HAP-1 (cell line): ENCODE results near the gene BRMS1.
"Not testable (repeated sequence)": the region's sequence is repeated elsewhere in the genome, so short reads cannot be mapped to it uniquely, and the experiment has no call there.

Experiments
- DNase-seq, 2 experiments: peaks; one replicate each; pipeline ENCODE4 v3.0.0-alpha.2; 2016 to 2020; ENCODE audit warnings: low spot score in 2 of 2
- H3K27me3 ChIP-seq: fragments of 250-450 bp; sonication (Bioruptor Pico); 2 replicates; pipeline ENCODE4 v1.5.1; 2020; ENCODE audit warnings: low read depth, mild to moderate bottlenecking, moderate library complexity
- H3K36me3 ChIP-seq: fragments of 250-450 bp; sonication (Bioruptor Pico); replicated peaks from 2 replicates; pipeline ENCODE4 v1.5.1; 2020; ENCODE audit warnings: mild to moderate bottlenecking
- H3K4me1 ChIP-seq: fragments of 250-450 bp; sonication (Bioruptor Pico); 2 replicates; pipeline ENCODE4 v1.5.1; 2020; ENCODE audit warnings: mild to moderate bottlenecking
- H3K4me3 ChIP-seq: fragments of 250-450 bp; sonication (Bioruptor Pico); 2 replicates; pipeline ENCODE4 v1.5.1; 2020; ENCODE audit warnings: mild to moderate bottlenecking, moderate library complexity
- H3K9me3 ChIP-seq: fragments of 250-450 bp; sonication (Bioruptor Pico); 2 replicates; pipeline ENCODE4 v1.5.1; 2020; ENCODE audit warnings: mild to moderate bottlenecking, moderate library complexity
- in situ Hi-C: fragments of 300-500 bp; cut with MboI; formaldehyde crosslinking; loops from 3 replicates; pipeline ENCODE4 v1.14.3; 2020; ENCODE audit warnings: low sequenced_read_pairs, inconsistent platforms, mixed read lengths

The BRMS1 gene

DNA sequence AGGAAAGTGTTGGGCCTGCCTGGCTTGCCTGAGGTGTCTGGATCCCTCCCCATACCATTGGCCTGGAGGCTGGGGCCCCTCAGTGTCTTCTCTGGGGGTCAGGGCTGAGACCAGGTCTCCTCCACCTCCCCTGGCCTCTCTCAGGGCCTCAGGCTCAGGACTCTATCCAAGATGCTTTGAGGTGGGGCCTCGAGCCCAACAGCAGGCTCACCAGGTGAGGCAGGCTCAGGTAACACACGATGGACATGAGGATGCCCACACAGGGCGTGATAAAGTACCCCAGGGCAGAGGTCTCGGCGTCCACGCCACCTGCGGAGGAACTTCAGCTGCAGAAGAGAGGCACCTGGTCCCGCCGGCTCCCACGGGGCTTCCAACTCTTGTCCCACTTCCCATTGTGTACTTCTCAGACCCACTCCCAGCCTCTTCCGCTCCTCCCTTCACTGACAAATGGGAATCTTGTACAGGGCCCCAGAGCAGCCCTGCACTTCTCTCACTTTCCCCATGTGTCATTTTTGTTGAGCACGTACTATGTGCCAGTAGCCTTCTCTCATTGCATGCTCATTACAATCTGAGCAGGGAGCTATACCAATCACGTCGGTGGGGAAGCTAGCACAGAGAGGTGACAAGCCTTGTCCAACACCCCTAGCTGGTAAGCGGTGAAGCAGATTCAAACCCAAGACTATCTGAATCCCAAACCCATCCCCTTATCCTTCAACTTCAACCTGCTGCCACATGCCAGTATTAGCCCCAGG is 22.8 kb upstream of the BRMS1 start:
- no peaks in the 10 kb centered on the region for H3K27me3 ChIP-seq
- no peak for DNase-seq
- no peak overlapping the region for H3K4me3 ChIP-seq
- H3K9me3 ChIP-seq: no peaks in the 10 kb centered on the region
- in situ Hi-C loops: no loop called here
- peaks cover 8% of the 10 kb centered on the region for H3K4me1 ChIP-seq
- H3K36me3 ChIP-seq: peaks cover 68% of the 10 kb centered on the region

DNA sequence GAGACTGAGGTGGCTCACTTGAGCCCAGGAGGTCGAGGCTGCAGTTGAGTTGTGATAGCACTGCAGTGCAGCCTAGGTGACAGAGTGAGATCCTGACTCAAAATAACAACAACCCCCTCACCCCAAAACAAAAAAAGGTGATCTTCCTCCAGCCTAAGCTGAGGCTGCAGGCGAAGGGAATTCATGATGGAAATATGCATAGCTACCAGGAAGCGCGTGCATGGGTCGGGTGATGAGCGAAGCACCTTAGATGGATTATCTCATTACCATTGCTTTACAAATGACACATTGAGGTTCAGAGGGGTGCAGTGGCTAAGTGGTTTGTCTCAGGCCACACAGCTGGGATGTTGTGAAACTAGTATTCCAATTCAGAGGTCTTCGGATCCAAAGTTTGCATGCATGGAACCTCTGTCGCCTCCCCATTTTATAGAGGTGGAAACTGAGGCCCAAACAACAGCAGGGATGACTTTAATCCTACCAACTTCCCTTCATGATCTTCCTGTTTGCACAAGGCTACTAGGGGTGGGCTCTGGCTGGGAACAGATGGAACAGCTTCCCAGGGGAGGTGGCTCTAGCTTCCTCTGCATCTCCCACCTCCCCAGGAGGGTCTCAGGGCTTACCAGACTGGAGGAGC is 22.1 kb upstream of the BRMS1 start:
- Histone ChIP-seq H3K36me3 (peaks cover 76% of the 10 kb centered on the region), H3K4me3 (no peak overlapping the region)
- in situ Hi-C loops: no loop called here

DNA sequence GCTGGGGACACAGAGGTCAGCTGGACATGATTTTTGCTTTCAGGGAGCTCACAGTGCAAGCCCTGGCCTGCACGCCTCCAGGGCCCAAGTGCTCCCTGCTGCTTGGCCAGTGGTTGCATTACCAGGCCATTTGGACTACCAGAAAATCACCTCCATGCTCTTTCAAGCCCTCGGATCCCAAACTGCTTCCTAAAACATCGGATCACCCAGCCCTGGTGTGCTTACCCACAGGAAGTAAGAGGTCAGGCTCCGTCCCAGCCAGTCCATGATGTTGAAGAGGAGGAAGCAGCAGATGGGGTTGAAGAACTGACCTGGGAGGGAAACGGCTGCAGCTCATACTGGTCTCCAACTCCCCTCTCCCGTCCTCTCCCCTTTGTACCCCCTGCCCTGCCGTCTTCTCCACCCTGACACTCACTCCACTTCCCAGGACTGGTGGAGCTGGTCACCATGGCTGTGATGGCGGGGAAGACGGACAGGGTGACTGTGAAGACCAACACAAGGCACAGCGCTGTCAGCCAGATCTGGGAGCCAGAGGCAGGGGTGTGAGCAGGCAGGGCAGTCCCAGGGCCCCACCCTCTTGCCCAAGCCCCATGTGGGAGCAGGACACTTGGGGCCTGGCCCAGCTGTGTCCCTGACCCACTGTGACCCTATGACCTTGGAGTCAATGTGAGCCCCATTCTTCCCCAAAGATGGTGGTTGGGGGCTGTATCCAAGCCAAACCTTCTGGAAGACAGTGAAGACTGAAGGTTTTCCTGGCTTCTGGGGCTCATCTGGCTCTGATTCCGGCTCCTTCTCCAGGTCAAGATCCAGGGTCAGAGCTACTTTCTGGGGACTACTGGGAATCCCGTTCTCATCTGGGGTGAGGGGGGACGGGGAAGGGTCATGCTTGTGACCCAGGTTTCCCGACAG is 21.1 kb upstream of the BRMS1 start:
- no peaks in the 10 kb centered on the region for H3K9me3 ChIP-seq
- DNase-seq: no peak
- in situ Hi-C loops: no loop called here
- no peak overlapping the region for H3K4me3 ChIP-seq
- H3K27me3 ChIP-seq: no peaks in the 10 kb centered on the region
- H3K36me3 ChIP-seq: peaks cover 78% of the 10 kb centered on the region
- peaks cover 8% of the 10 kb centered on the region for H3K4me1 ChIP-seq

More for the DNA sequence above, 22.1 kb upstream of the BRMS1 start:
- no peaks in the 10 kb centered on the region for H3K9me3 ChIP-seq
- H3K27me3 ChIP-seq: no peaks in the 10 kb centered on the region
- peaks cover 8% of the 10 kb centered on the region for H3K4me1 ChIP-seq
- DNase-seq: no peak

DNA sequence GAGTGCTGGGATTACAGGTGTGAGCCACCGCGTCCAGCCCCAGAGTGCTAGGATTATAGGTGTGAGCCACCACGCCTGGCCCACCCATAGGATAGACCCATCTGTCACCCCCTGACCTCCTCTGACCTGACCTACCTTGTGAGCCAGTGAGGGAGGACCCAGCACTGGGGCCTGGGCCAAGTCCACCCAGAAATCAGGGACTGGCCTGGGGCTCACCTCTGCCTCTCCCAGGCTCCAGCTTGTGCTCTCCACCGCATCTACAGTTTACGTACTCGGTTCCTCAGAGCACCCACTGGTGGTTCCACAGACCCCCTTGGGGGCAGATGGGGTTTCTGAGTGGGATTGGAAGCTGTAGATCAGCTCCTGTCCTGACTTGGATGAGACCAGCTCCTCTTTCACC is 20.3 kb upstream of the BRMS1 start:
- peaks cover 5% of the 10 kb centered on the region for H3K4me1 ChIP-seq
- H3K4me3 ChIP-seq: no peak overlapping the region
- DNase-seq: no peak
- peaks cover 75% of the 10 kb centered on the region for H3K36me3 ChIP-seq
- H3K9me3 ChIP-seq: no peaks in the 10 kb centered on the region
- no peaks in the 10 kb centered on the region for H3K27me3 ChIP-seq
- in situ Hi-C loops: no loop called here

DNA sequence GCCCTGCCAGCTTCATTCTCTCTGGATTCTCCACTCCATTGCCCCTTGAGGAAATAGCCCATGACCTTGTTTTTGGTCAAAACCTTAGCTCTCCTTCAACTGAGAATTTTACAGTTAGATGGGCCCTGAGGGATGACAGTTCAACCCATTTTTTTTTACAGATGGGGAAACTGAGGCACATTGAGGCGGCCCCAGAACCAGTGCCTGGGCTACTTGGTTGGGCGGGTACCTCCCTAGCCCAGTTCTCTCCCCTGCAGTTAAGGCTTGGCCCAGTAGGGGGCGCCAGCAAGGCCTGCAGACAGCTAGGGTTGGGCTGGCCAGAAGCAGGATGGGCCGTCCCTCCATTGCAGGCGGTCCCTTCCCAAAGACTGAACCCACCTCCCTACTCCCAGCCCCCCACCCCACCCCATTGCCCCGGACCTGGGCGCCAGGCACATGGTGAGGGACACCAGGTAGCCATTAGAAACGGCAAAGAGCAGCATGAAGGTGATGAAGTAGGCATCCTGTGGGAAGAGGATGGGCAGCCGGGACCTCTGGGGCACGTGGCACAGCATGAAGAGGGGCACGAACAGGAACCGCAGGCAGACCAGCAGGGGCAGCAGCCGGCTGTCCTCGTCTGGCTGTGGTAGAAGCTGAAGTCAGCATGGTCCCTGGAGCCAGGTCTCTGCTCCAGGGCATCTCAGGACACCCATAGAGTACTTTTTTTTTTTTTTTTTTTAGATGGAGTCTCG is 19.1 kb upstream of the BRMS1 start:
- Histone ChIP-seq H3K27me3 (no peaks in the 10 kb centered on the region), H3K4me1 (no peaks in the 10 kb centered on the region), H3K4me3 (no peak overlapping the region), H3K9me3 (no peaks in the 10 kb centered on the region), H3K36me3 (peaks cover 65% of the 10 kb centered on the region)
- peak in 1 of 2 experiments; percentile 90 for DNase-seq
- in situ Hi-C loops: no loop called here

DNA sequence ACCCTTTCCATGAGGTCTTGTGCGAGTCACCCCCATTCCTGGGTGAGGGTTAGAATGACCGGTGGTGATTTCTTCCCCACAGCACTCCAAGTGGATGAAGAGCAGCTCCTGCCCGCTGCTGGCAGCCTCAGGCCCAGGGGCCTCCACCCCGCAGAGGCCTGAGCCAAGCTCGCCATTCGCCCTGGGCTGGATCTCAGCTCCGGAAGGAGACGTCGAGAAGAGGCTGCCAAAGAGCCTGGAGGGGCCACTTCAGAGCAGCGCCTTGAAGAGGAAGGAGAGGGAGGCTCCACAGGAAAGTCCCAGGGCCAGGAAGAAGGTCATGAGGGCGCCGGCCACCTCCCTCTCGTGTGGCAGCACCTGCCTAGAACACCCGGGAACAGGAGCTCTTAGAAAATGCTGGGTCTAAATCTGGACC is 18.3 kb upstream of the BRMS1 start:
- peaks cover 58% of the 10 kb centered on the region for H3K36me3 ChIP-seq
- H3K4me1 ChIP-seq: no peaks in the 10 kb centered on the region
- no peaks in the 10 kb centered on the region for H3K9me3 ChIP-seq
- no peaks in the 10 kb centered on the region for H3K27me3 ChIP-seq
- in situ Hi-C loops: no loop called here
- DNase-seq: no peak
- no peak overlapping the region for H3K4me3 ChIP-seq

DNA sequence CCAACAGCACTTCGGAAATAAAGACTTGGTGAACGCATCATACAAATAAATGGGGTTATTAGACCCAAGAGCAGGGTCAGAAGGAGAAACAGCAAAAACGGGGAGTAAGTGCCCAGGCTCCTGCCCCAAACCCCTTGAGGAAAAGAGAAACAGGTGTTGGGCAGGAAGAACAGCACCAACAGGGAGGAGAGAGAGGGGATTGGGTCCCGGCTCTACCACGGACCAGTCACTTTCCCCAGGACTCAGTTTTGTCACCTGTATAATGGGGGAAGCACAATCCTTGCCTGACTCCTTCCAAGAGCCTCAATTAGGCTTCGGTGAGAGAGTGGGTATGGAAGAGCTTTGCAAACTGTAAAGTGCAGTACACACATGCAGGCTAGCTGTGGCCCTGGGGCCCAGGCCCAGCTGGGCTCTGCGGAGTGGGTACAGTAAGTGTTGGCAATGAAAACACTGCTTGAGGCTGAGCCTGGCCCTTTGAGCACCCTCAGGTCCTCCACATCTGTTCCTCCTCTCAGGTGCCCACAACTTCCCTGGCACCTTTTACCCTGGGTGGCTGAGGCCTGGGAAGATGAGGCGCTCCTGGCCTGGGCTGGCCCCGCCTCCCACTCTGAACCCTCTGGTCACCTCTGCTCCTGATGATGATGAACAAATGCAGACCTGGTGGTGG is 17.7 kb upstream of the BRMS1 start:
- H3K27me3 ChIP-seq: no peaks in the 10 kb centered on the region
- H3K4me1 ChIP-seq: no peaks in the 10 kb centered on the region
- in situ Hi-C loops: no loop called here
- peaks cover 53% of the 10 kb centered on the region for H3K36me3 ChIP-seq
- H3K4me3 ChIP-seq: no peak overlapping the region
- no peak for DNase-seq
- H3K9me3 ChIP-seq: no peaks in the 10 kb centered on the region

DNA sequence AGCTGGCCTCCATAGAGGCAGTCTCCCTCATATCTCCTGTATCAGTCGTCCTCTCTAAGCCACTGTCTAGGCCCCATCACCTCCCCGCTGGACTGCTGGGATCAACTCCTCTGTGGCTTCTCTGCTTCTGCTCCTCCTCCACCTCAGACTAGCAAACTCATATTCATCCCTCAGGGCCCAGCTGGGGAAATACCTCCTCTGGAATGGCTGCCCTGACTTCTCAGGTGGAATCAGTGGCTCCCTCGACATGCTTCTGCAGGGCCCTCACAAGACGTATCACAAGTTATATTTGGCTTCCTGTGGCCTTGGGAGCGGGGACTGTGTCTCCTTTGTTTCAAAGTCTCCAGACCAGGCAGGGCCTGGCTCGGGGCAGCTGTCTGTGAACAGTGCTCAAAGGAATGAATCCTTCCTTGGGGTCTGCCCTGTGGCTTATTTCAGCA is 16.6 kb upstream of the BRMS1 start:
- no peaks in the 10 kb centered on the region for H3K27me3 ChIP-seq
- no peak overlapping the region for H3K4me3 ChIP-seq
- DNase-seq: no peak
- in situ Hi-C loops: no loop called here
- H3K4me1 ChIP-seq: no peaks in the 10 kb centered on the region
- H3K36me3 ChIP-seq: peaks cover 42% of the 10 kb centered on the region
- no peaks in the 10 kb centered on the region for H3K9me3 ChIP-seq

DNA sequence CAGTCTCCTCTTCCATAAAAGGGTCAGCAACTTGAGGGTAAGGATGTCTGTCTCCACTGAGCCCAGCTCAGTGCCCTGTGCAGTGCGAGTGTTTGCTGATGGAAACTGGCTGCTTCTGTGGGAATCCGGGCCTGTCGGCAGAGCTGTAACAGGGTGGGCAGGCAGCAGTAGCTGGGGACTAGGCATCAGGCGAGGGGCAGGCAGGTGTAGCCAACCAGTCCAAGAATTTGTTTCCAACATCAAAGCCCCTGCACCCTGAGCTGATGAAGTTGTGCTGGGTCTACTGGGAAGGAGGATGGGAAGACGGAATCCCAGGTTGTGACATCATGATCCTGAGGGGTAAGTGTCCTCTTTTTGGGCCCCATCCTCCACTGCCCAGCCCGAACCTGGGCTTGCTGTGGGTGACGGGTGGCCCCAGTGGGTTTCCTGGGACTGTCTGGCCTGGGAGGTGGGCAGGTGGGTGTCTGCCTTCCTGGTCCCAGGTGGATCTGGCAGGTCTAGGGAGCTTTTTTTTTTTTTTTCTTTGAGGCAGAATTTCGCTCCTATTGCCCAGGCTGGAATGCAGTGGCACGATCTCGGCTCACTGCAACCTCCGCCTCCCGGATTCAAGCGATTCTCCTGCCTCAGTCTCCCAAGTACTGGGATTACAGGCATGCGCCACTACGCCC is 15.6 kb upstream of the BRMS1 start:
- Histone ChIP-seq H3K4me3 (no peak overlapping the region), H3K4me1 (no peaks in the 10 kb centered on the region), H3K27me3 (no peaks in the 10 kb centered on the region), H3K36me3 (peaks cover 32% of the 10 kb centered on the region), H3K9me3 (no peaks in the 10 kb centered on the region)
- DNase-seq: no peak
- in situ Hi-C loops: no loop called here

DNA sequence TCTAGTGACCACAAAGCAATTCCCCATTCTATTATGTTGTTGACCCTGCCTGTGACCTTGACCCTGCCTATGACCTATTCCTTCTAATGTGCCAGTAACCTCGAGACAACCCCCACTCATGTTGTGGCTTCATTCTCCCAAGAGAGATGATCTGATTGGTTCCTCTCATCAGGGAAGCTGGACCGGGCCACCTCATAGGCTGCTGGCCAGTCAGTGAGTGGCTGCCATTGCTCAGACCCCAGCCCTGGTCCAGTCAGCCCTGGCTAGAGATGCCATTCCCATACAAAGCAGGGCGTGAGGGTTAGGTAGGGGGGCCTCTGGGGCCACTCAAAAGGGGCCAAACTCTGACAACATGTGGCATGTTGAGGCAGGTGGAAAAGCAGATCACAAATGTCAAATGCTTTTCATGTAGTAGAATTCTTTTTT is 14.8 kb upstream of the BRMS1 start:
- no peaks in the 10 kb centered on the region for H3K9me3 ChIP-seq
- H3K4me1 ChIP-seq: no peaks in the 10 kb centered on the region
- peaks cover 23% of the 10 kb centered on the region for H3K36me3 ChIP-seq
- DNase-seq: no peak
- in situ Hi-C loops: no loop called here
- no peak overlapping the region for H3K4me3 ChIP-seq
- no peaks in the 10 kb centered on the region for H3K27me3 ChIP-seq

DNA sequence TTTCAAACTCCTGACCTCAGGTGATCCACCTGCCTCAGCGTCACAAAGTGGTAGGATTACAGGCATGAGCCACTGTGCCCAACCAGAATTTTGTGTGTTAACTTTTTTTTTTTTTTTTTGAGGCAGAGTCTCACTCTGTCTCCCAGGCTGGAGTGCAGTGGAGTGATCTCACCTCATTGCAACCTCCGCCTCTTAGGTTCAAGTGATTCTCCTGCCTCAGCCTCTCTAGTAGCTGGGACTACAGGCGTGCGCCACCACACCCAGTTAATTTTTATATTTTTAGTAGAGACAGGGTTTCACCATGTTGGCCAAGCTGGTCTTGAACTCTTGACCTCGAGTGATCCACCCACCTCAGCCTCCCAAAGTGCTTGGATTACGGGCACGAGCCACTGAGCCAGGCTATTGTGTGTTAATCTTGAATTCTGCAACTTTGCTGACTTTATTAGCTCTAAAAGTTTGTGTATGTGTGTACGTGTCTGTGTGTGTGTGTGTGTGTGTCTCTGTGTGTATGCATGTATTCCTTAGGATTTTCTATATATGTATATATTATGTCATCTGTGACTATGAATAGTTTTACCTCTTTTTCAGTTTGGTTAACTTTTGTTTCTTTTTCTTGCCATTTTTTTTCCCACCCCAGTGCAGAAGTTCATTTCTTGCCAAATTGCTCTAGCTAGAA is 5.8 kb upstream of the BRMS1 start:
- H3K4me3 ChIP-seq, H3K27me3 ChIP-seq, H3K9me3 ChIP-seq, DNase-seq, H3K36me3 ChIP-seq, in situ Hi-C loops: not testable (repeated sequence)
- H3K4me1 ChIP-seq: peaks cover 10% of the 10 kb centered on the region

DNA sequence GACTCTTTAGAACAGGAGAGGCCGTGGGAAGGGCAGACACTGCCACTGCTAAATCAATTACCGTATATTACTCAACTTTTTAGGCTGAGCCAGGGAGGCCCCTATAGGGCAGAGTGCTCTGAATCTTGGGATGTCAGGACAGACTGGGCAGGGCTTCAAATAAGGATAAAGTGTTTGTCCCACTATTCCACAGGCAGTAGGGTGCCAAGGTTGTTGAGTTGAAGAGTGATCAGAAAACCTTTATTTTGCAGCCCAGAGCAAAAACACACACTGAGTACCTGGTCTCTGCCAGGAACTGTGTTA is 4.1 kb upstream of the BRMS1 start:
- Histone ChIP-seq H3K27me3 (no peaks in the 10 kb centered on the region), H3K4me1 (peaks cover 19% of the 10 kb centered on the region), H3K36me3 (peaks cover 6% of the 10 kb centered on the region; the same call in 1 of the 2 replicates), H3K4me3 (no peak overlapping the region), H3K9me3 (no peaks in the 10 kb centered on the region)
- DNase-seq: no peak
- in situ Hi-C loops: no loop called here
